Esophagus muscularis mucosa (tissue), 4 donors: ENCODE results near the gene SPATA13.

Experiments
- CTCF ChIP-seq, 3 experiments: fragments of 200-600 bp in 2 of 3; fragments of 450-650 bp in 1 of 3; sonication (generic) in 2 of 3; IDR thresholded peaks; one replicate each; pipeline ENCODE4 v1.5.1; 2017 to 2019; ENCODE audit warnings: antibody characterized with exemption in 3 of 3, mild to moderate bottlenecking in 2 of 3, moderate library complexity in 1 of 3
- EP300 ChIP-seq: sonication (generic); formaldehyde crosslinking; IDR thresholded peaks from one replicate; pipeline ENCODE4 v1.6.1; 2017; ENCODE audit warnings: antibody characterized with exemption
- POLR2A ChIP-seq: fragments of 450-650 bp; IDR thresholded peaks from one replicate; pipeline ENCODE4 v1.6.1; 2017; ENCODE audit warnings: antibody characterized with exemption, moderate library complexity, mild to moderate bottlenecking, low read depth
- POLR2AphosphoS5 ChIP-seq, 2 donors: sonication (generic); formaldehyde crosslinking; IDR thresholded peaks; one replicate each; pipeline ENCODE4 v1.6.1; 2017; ENCODE audit warnings: antibody characterized with exemption in 2 of 2

GRCh38 chr13:24172071-24172470 is 11.6 kb downstream of the SPATA13 start:
- no peak for TF ChIP-seq CTCF (IDR thresholded peaks at IDR 0.05)
- no peak for TF ChIP-seq POLR2AphosphoS5 (IDR thresholded peaks at IDR 0.05)
- no peak for TF ChIP-seq POLR2A
- no peak for TF ChIP-seq EP300
